Breast epithelium (tissue), 3 donors: Measurements from ENCODE around the gene ARID5B.

ENCODE experiments used
- CTCF ChIP-seq, 3 donors: fragments of 450-650 bp; IDR thresholded peaks; one replicate each; pipeline ENCODE4 v1.5.1; 2016 to 2017; ENCODE audit warnings: antibody characterized with exemption in 3 of 3, mild to moderate bottlenecking in 3 of 3, moderate library complexity in 3 of 3
- POLR2A ChIP-seq: fragments of 450-650 bp; IDR thresholded peaks from one replicate; pipeline ENCODE4 v1.6.1; 2016; ENCODE audit warnings: antibody characterized with exemption, mild to moderate bottlenecking, moderate library complexity
- POLR2AphosphoS5 ChIP-seq, 3 donors: sonication (generic); formaldehyde crosslinking; IDR thresholded peaks; one replicate each; pipeline ENCODE4 v1.6.1; 2017; ENCODE audit warnings: antibody characterized with exemption in 3 of 3

GRCh38 chr10:62092301-62093030 lies 191.0 kb downstream of the ARID5B start:
- TF ChIP-seq CTCF (IDR thresholded peaks at IDR 0.05), result no peak
- no peak for TF ChIP-seq POLR2A
- TF ChIP-seq POLR2AphosphoS5 (IDR thresholded peaks at IDR 0.05), result no peak
